Activated T-cell treated with anti-CD3 and anti-CD28 coated beads, Interleukin-2, amount 50 U/mL, for 72 hours (primary cell): ENCODE results near the gene KIAA1217. TPM values are rescaled to one million over a fixed set of nuclear protein-coding genes. Genes with fewer than 3 reads are reported as not detected.

ENCODE experiments used
- ATAC-seq, 2 donors: fragments of 150-1000 bp; cut with Tn5 transposase; replicated peaks in 1 of 2; 2 replicates each; pipeline ENCODE4 v1.10.0; 2021; ENCODE audit warnings: moderate library complexity in 2 of 2, mild to moderate bottlenecking in 1 of 2
- DNase-seq, 2 donors: peaks; one replicate each; pipeline ENCODE4 v3.0.0; 2021 to 2022; ENCODE audit warnings: mixed read lengths in 1 of 2
- H3K27ac Mint-ChIP-seq: one replicate; pipeline ENCODE4 v1.8.0; 2022; ENCODE audit warnings: mild to moderate bottlenecking, moderate library complexity, mixed read lengths
- H3K27me3 Mint-ChIP-seq: one replicate; pipeline ENCODE4 v1.8.0; 2022; ENCODE audit warnings: low read depth, mixed read lengths
- H3K36me3 Mint-ChIP-seq, 2 donors: one replicate each; pipeline ENCODE4 v1.8.0; 2022; ENCODE audit warnings: mixed read lengths in 2 of 2, mild to moderate bottlenecking in 1 of 2; ENCODE audit not compliant: insufficient read depth in 2 of 2
- H3K4me1 Mint-ChIP-seq: one replicate; pipeline ENCODE4 v1.8.0; 2022; ENCODE audit warnings: low read depth, mixed read lengths
- H3K4me3 Mint-ChIP-seq, 2 donors: one replicate each; pipeline ENCODE4 v1.8.0; 2022; ENCODE audit warnings: mild to moderate bottlenecking in 2 of 2, mixed read lengths in 2 of 2, moderate library complexity in 2 of 2
- H3K9me3 Mint-ChIP-seq, 2 donors: one replicate each; pipeline ENCODE4 v1.8.0; 2022; ENCODE audit warnings: mixed read lengths in 2 of 2
- total RNA-seq, 2 donors: library from RNA; stranded (reverse); gene quantifications; one replicate each; pipeline ENCODE4 v1.2.3, GENCODE V29; 2022

Gene KIAA1217
- total RNA-seq, 2 donors from 2014 or later, result 0.60 to 0.84 TPM

DNA sequence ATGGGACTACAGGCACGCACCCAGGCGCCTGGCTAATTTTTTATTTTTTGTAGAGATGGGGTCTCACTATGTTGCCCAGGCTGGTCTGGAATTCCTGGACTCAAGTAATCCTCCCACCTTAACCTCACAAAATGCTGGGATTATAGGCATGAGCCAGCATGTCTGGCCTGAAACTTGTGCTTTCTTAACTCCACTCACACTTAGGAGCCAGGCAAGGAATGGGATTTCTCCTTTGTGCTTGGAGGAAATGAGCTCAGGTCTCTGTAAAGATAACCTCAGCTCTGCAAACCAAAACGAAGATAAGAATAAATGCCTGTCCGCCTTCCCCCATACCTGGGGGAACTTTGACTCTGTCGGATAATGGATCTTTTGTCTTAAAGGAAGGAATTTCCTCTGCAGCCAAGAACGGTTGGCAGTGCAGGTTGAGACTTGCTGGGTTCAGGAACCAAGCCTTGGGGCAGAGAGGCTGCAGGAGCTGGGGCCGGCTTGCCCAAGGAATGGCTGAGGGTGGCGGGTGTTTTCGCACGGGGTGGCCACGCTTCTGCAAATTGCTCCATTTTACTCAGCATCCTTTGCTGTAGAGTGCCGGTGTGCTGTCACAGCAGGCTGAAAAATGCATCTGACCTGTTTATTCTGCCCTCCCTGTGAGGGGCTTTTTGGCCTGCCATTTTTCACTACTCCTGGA lies 174.2 kb downstream of the KIAA1217 start:
- DNase-seq (peak in 1 of 2 donors; percentile 51), ATAC-seq (peak; percentile 82)
- H3K27ac Mint-ChIP-seq, result peak overlapping the region; percentile 89
- peaks cover 38% of the 10 kb centered on the region for H3K4me1 Mint-ChIP-seq
- peaks cover 2 to 3% of the 10 kb centered on the region in 2 donors for H3K9me3 Mint-ChIP-seq
- peaks cover 28% of the 10 kb centered on the region for H3K27me3 Mint-ChIP-seq
- no peaks in the 10 kb centered on the region for H3K36me3 Mint-ChIP-seq
- peak overlapping the region; percentile 59 to 78 for H3K4me3 Mint-ChIP-seq

DNA sequence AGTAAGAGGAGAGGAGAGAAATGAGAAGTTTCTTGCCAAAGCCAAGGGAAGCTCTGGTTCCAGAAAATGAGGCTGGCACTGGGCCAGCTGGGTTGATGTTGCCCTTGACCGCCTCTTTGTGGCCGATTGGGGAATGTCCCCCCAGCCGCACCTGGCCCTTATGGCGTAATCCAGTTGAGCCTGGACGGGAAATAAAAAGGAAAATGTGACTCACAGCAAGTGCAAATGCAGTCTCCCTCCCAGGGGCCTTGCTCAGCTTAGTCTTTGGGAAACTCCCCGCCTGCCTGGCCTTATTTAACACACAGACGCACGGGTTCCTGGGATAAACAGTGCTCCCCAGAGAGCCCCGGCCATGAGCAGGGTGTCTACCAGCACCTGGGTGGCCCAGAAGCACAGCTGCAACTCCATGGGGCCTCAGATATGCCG lies 174.8 kb downstream of the KIAA1217 start:
- H3K4me3 Mint-ChIP-seq, result peak overlapping the region; percentile 59 to 78
- no peaks in the 10 kb centered on the region for H3K36me3 Mint-ChIP-seq
- DNase-seq, result peak; percentile 64 to 70
- ATAC-seq, result peak; percentile 74 to 76
- peaks cover 0 to 3% of the 10 kb centered on the region in 2 donors for H3K9me3 Mint-ChIP-seq
- peaks cover 32% of the 10 kb centered on the region for H3K4me1 Mint-ChIP-seq
- peak overlapping the region; percentile 89 for H3K27ac Mint-ChIP-seq
- H3K27me3 Mint-ChIP-seq, result peaks cover 28% of the 10 kb centered on the region

DNA sequence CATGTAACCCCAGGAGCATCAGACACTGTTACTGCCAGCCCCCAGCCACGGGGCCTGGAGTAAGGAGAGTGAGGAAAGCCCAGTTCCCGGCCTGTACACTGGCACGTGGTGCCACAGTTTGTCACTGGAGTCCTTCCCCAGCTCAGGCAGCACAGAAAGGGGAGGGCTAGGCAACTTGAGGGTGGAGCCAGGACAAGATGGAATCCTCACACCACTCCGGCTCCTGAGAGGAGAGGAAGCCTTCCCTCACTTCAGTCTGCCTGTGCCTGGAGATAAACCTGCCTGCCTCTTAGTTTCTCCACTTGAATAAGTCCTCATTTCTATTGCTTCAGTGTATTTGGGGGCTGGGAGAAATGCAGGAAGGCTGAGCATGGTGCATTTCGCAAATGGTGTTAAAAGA lies 176.0 kb downstream of the KIAA1217 start:
- DNase-seq, result no peak
- H3K9me3 Mint-ChIP-seq, result peaks cover 0 to 3% of the 10 kb centered on the region in 2 donors
- H3K4me1 Mint-ChIP-seq, result peaks cover 32% of the 10 kb centered on the region
- no peak for ATAC-seq
- H3K27me3 Mint-ChIP-seq, result peaks cover 28% of the 10 kb centered on the region
- no peak overlapping the region for H3K4me3 Mint-ChIP-seq
- H3K36me3 Mint-ChIP-seq, result no peaks in the 10 kb centered on the region
- no peak overlapping the region for H3K27ac Mint-ChIP-seq

DNA sequence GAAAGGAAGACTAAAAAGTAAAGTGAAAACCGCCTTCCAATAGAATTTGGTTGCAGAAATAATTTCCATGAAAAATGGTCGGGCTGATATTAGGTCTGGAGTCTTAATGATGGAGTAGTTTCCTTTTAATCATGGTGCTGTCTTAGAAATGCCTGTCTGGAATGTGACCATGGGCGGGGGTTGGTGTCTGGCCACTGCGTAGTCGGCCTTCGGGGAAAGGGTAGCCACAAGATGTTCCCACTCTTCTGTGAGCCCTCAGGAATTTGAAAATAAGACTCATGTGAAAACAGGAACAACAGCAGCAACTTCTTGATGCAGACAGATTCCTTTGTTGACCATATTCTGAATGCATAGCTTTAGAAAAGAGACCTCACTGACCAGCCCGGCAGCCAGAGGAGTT lies 176.8 kb downstream of the KIAA1217 start:
- H3K36me3 Mint-ChIP-seq, result no peaks in the 10 kb centered on the region
- no peak overlapping the region for H3K27ac Mint-ChIP-seq
- H3K27me3 Mint-ChIP-seq, result peaks cover 28% of the 10 kb centered on the region
- H3K4me3 Mint-ChIP-seq, result no peak overlapping the region
- H3K9me3 Mint-ChIP-seq, result peaks cover 0 to 3% of the 10 kb centered on the region in 2 donors
- H3K4me1 Mint-ChIP-seq, result peaks cover 32% of the 10 kb centered on the region
- DNase-seq (no peak), ATAC-seq (no peak)

DNA sequence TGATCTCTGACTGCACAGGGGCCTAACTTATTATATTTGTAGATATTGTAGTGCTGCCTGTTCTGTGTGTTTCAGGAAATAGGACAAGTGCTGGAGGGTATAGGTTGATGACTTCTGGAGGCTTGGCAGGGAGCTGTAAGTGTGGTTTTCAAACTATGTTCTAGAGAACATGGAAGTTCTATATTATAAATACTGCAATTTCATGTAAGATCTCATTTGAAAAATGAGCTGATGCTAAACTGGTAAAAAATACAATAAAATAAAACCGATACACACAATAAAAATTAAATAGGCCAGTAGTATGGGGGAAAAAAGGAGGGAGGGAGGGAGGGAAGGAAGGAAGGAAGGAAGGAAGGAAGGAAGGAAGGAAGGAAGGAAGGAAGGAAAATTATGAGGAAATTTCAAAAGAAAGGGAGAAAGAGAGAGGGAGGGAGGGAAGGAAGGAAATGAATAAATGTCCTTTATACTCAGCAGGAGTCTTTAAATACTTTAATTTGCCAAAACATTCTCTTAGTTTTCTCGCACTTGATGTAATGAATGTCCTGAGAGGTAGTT lies 181.3 kb downstream of the KIAA1217 start:
- H3K4me3 Mint-ChIP-seq, result no peak overlapping the region
- peaks cover 0 to 2% of the 10 kb centered on the region in 2 donors for H3K9me3 Mint-ChIP-seq
- no peak overlapping the region for H3K27ac Mint-ChIP-seq
- ATAC-seq (no peak), DNase-seq (no peak)
- peaks cover 19% of the 10 kb centered on the region for H3K27me3 Mint-ChIP-seq
- no peaks in the 10 kb centered on the region for H3K36me3 Mint-ChIP-seq
- H3K4me1 Mint-ChIP-seq, result no peaks in the 10 kb centered on the region

DNA sequence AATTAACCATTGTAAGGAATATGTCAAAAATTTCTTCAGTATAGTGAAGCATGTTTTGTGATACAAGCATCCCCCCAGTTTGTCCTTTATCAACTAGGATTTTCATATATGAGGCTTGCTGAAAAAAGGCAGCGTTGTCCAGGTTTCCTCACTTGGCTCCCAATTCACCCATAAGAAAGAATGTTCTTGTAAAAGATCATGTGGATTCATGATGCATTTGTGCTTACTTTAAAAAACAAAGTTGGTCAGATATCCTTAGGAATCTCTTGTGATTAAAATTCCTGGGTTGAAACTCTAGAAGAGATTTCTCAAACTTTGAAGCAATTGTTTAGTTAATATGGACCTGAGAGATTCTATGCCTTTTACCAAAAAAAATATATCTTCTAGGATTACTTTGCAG lies 181.8 kb downstream of the KIAA1217 start:
- H3K36me3 Mint-ChIP-seq, result no peaks in the 10 kb centered on the region

DNA sequence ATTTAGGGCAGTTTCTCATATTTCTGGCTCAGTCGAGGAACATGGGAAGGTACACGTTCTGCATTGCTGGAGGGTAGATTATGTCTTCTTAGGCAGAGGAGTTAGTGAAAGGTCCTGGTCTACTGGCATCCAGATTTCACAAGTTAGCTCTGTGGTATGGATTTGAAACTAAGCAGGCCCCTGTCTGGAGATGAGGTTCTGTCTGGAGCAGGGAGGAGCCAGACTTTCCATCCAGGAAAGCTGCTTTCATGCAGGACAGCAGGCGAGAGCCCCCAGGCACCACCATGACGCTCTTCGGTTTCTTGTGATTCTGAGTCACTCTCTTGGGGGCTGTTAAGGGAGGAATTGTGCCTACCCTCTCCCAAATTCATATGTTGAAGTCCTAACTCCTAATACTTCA lies 184.3 kb downstream of the KIAA1217 start:
- H3K9me3 Mint-ChIP-seq, result no peaks in the 10 kb centered on the region
- no peaks in the 10 kb centered on the region for H3K4me1 Mint-ChIP-seq
- no peak overlapping the region for H3K27ac Mint-ChIP-seq
- no peak overlapping the region for H3K4me3 Mint-ChIP-seq
- H3K36me3 Mint-ChIP-seq, result no peaks in the 10 kb centered on the region
- ATAC-seq (no peak), DNase-seq (no peak)
- peaks cover 14% of the 10 kb centered on the region for H3K27me3 Mint-ChIP-seq

More for the DNA sequence above, 181.8 kb downstream of the KIAA1217 start:
- Mint-ChIP-seq H3K9me3 (peaks cover 0 to 2% of the 10 kb centered on the region in 2 donors), H3K27ac (no peak overlapping the region), H3K4me1 (no peaks in the 10 kb centered on the region), H3K27me3 (peaks cover 14% of the 10 kb centered on the region), H3K4me3 (no peak overlapping the region)
- ATAC-seq (no peak), DNase-seq (no peak)

DNA sequence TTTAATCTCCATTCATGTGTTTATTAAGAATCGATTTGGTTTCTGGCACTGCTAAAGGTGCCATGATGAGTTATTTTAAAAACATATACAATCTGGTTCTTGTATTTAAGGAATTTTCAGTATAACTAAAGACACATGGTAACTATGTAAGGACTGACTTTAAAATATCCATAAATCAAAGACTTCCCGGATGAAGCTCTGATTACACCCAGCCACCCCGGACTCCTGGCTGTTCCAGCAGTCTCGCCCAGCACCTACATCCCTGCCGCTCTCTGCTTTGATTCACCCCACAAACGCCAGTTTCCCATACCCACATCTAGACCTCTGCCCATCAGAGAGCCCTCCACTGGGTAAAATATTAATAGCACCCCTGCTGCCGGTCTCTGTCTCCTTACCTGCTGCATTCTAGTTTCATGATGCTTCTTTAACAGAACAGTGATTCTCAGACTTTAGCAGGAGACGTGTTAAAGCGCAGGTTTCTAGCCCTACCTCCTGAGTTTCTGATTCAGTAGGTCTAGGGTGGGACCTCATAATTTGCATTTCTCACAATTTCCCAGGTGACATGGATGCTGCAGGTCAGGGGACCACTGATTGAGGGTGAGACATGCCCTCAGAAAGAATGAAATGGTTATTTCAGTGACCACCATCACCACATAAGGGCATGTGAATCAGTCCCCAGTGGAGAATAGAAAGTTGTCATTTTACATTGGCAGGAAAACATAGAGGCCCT lies 185.7 kb downstream of the KIAA1217 start:
- no peaks in the 10 kb centered on the region for H3K9me3 Mint-ChIP-seq
- peak in 1 of 2 donors; percentile 53 for ATAC-seq

DNA sequence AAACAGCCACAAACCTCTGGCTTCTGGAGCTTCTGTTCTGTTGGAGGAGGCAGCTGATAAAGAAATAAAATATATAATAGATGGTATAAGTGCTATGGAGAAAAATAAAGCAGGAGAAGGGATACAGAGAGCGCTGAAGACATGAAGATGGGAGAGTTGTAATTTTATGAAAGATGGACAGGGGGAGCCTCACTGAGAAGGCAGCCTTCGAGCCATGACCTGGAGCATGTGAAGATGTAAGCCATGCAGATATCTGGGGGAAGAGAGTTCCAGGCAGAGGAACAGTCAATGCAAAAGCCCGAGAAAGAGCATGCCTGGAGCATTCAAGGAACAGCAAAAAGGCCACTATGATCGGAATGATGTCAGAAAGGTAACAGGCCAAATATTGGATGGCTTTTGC lies 187.5 kb downstream of the KIAA1217 start:
- Mint-ChIP-seq H3K9me3 (no peaks in the 10 kb centered on the region), H3K4me3 (no peak overlapping the region), H3K27ac (no peak overlapping the region), H3K27me3 (peaks cover 14% of the 10 kb centered on the region), H3K4me1 (no peaks in the 10 kb centered on the region), H3K36me3 (no peaks in the 10 kb centered on the region)
- DNase-seq (no peak), ATAC-seq (no peak)

More for the DNA sequence above, 185.7 kb downstream of the KIAA1217 start:
- Mint-ChIP-seq H3K27me3 (peaks cover 14% of the 10 kb centered on the region), H3K4me1 (no peaks in the 10 kb centered on the region), H3K4me3 (no peak overlapping the region), H3K27ac (no peak overlapping the region), H3K36me3 (no peaks in the 10 kb centered on the region)
- DNase-seq, result no peak

DNA sequence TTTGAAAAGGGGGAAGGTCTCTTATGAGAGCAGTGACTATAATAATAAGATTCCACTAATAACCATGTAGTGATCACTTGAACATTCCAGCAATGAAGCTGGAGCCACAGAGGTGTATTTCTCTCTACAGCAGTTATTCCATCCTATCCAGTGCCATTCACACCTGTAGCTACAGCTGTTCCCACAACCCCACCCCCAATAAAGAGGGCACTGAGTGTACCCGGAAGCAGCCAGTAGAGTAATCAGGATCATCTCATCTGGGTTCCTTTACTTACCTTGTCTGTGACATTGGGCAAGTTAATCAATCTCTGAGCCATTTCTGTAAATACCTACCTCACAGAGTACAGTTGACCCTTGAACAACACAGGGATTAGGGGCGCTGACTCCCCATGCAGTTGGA lies 188.7 kb downstream of the KIAA1217 start:
- no peak for DNase-seq
- H3K9me3 Mint-ChIP-seq, result no peaks in the 10 kb centered on the region
- no peaks in the 10 kb centered on the region for H3K4me1 Mint-ChIP-seq
- no peak for ATAC-seq
- H3K27me3 Mint-ChIP-seq, result peaks cover 14% of the 10 kb centered on the region
- no peaks in the 10 kb centered on the region for H3K36me3 Mint-ChIP-seq
- H3K4me3 Mint-ChIP-seq, result no peak overlapping the region
- H3K27ac Mint-ChIP-seq, result no peak overlapping the region

DNA sequence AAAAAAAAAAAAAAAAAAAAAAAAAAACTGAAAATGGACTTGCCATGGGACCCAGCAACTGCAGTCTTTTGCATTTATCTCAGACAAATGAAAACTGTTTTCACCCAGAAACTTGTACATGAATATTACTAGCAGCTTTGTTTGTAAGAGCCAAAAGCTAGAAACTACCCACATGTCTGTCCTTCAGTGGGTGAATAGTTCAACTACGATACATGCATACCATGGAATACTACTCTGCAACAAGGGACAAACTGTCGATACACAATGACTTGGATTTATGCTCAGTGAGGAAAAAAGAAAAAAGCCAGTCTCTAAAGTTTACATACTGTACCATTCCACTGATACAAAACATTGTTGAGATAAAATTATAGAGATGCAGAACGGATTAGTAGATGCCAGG lies 195.6 kb downstream of the KIAA1217 start:
- no peaks in the 10 kb centered on the region for H3K4me1 Mint-ChIP-seq
- no peak overlapping the region for H3K27ac Mint-ChIP-seq
- no peak for ATAC-seq
- H3K27me3 Mint-ChIP-seq, result peaks cover 6% of the 10 kb centered on the region
- H3K9me3 Mint-ChIP-seq, result no peaks in the 10 kb centered on the region
- no peak overlapping the region for H3K4me3 Mint-ChIP-seq
- no peak for DNase-seq
- H3K36me3 Mint-ChIP-seq, result no peaks in the 10 kb centered on the region

DNA sequence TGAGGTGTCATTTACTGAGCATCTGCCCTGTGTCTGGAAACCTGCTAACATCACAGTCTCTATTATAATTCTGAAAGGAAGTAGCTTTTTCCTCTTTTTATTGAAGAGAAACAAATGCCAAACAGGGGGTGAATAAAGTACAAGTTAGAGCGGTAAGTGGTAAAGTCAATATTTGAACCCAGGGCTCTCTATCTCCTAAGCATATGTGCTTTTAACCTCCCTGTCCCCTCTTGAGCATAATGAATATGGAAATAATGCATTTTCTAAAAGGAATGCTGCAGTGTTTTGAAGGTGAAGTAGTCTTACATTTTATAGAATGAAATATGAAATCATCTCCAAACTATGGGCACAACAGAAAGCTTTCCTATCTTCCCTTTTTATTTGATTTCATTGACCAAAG lies 196.7 kb downstream of the KIAA1217 start:
- DNase-seq, result no peak
- H3K9me3 Mint-ChIP-seq, result no peaks in the 10 kb centered on the region
- H3K36me3 Mint-ChIP-seq, result no peaks in the 10 kb centered on the region
- no peak overlapping the region for H3K27ac Mint-ChIP-seq
- no peak overlapping the region for H3K4me3 Mint-ChIP-seq
- peaks cover 6% of the 10 kb centered on the region for H3K27me3 Mint-ChIP-seq
- ATAC-seq, result no peak
- H3K4me1 Mint-ChIP-seq, result no peaks in the 10 kb centered on the region

DNA sequence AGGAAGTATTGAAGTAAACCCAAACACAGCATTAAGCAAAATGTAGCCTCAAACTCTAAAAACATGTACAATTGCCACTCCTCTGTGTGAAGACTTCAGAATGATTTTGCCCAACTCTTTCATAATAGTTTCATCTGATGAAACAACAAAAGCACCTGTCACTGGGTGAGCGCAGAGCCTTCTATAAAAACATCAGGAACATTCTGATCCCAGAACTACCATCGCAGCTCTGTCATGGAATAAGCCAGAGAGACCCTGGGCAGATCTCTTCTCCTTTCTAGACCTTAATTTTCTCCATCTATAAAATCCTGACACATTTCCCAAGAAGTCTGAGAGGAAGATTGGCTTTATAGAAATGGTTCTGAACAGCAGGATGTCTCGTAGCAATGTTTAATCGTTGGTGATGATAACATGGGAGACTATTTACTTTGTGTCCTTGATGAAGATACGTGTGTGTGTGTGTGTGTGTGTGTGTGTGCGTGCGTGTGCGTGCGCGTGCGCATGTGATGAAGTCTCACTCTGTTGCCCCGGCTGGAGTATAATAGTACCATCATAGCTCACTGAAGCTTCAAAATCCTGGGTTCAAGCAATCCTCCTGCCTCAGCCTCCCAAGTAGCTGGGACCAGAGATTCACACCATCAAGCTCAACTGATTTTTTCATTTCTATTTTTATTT lies 198.0 kb downstream of the KIAA1217 start:
- ATAC-seq (no peak), DNase-seq (no peak)
- H3K9me3 Mint-ChIP-seq, result no peaks in the 10 kb centered on the region
- H3K27me3 Mint-ChIP-seq, result peaks cover 6% of the 10 kb centered on the region
- H3K27ac Mint-ChIP-seq, result no peak overlapping the region
- H3K4me1 Mint-ChIP-seq, result no peaks in the 10 kb centered on the region
- H3K36me3 Mint-ChIP-seq, result no peaks in the 10 kb centered on the region
- H3K4me3 Mint-ChIP-seq, result no peak overlapping the region
